Subcutaneous adipose tissue (tissue), 4 donors: ENCODE measurements around the gene PDZRN4. TPM values are rescaled to one million over a fixed set of nuclear protein-coding genes. Genes with fewer than 3 reads are reported as not detected.

ENCODE experiments used
- CTCF ChIP-seq: fragments of 450-650 bp; IDR thresholded peaks from one replicate; pipeline ENCODE4 v1.5.1; 2016; ENCODE audit warnings: low read depth, mild to moderate bottlenecking, control low read depth, antibody characterized with exemption, moderate library complexity
- total RNA-seq, 4 donors: library from RNA; depleted of rRNA; stranded (reverse); fragments of >200 nt; gene quantifications; one replicate each; pipeline ENCODE4 v1.1.0, GENCODE V29; 2016

PDZRN4 gene
- total RNA-seq, 4 donors from 2014 or later = 0.49 to 11.7 (median 2.2) TPM

DNA sequence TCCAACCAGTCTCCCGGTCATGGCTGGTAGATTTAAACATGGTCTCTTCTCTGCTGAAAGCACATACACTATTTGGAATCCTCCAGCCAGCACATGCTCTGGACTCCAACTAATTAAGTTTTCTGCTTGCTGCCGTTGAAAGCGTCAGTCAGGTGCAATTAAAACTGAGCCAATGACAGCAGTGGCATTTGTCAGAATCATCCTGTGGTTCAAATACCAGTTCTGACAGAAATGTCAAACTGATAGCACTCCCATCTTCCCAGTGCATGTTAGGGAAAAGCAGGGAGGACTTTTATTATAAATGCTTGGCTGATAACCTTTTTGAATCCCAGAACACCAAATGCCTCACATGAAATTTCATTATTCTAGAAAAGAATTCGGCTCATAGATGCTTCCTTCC lies 401.8 kb downstream of the PDZRN4 start:
- no peak for TF ChIP-seq CTCF

DNA sequence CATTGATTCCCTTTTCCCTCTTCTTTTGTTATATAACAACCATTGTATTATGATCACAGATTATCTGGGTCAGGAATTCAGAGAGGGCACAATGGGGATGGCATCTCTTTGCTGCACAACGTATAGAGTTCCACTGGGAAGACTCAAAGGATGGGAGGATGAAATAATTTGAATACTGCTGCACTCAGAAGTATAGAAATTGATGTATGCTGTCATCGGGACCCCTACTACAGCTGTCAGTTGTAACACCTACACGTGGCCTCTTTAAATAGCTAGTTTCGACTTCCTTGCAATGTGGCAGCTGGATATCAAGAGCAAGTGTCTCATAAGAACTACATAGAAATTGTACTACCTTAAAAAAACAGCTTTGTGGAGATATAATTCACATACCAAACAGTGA lies 408.1 kb downstream of the PDZRN4 start:
- TF ChIP-seq CTCF = no peak

GRCh38 chr12:41604830-41605229 lies 416.7 kb downstream of the PDZRN4 start:
- no peak for TF ChIP-seq CTCF

GRCh38 chr12:41605545-41606305 lies 417.6 kb downstream of the PDZRN4 start:
- no peak for TF ChIP-seq CTCF

DNA sequence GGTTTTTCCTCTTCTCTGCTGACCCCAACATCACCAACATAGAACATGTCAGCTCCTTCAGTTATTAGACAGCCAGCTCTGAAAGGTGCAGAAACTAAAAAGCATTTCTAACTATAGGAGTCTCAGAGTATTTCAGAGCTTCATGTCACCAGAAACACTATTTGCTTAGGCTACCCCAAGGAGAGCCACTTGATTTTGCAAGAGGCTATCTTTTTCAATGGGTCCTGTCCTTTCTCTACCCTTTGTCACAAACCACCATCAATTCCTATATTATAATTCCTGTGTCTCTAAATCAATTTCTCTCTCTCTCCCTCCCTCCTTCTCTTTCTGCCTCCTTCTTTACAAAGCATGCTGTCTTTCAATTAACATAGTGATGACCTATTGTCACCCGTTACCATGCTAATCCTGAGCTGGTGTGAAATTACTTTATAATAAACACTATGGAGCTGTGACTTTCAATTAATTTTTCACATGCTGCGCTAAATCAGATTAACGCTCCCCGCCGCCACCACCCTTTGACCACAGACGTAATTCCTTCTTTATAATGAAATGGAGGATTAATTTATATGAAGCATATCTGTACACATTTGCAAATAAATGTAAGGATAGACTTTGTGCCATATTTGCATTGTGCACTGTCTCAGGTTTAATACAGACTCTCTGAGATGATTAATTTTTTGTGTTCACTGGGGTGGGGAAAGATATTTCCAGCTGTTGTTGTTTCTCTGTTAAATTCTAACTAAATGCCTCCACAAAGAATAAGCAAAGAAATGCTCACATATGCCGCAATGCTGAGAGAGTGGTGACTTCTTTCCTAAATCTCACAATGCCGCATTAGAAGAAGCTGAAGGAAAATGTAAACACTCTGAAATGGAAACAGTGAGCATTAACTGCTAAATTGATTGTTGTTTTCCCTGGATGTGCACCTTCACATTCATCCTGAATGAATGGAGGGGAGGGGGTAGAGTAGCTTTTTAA lies 418.6 kb downstream of the PDZRN4 start:
- TF ChIP-seq CTCF = no peak

- no peak for TF ChIP-seq CTCF
Observed at GRCh38 chr12:41612892-41613557, 424.9 kb downstream of the PDZRN4 start.
